ENCODE results near the gene CCNB2.

DNA sequence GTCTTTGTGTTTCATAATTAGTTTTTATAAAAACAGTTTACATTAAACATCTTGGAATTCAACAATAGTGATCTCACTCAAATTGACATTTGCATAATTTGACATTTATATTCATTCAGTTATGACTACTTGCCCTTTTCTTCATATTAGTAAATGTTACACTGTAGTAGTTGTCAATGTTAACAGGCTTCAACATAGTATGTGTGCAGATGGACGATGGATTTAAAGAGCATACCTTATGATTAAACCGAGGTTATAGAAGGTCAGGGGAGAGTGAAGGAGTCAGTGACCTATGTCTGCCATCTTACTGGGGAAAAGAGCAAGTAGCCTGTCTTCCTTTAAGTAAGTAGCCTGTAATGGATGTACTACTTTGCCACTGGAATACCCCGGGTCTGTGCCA, 8.5 kb upstream of the CCNB2 start:
- TF ChIP-seq, protein P1, sequence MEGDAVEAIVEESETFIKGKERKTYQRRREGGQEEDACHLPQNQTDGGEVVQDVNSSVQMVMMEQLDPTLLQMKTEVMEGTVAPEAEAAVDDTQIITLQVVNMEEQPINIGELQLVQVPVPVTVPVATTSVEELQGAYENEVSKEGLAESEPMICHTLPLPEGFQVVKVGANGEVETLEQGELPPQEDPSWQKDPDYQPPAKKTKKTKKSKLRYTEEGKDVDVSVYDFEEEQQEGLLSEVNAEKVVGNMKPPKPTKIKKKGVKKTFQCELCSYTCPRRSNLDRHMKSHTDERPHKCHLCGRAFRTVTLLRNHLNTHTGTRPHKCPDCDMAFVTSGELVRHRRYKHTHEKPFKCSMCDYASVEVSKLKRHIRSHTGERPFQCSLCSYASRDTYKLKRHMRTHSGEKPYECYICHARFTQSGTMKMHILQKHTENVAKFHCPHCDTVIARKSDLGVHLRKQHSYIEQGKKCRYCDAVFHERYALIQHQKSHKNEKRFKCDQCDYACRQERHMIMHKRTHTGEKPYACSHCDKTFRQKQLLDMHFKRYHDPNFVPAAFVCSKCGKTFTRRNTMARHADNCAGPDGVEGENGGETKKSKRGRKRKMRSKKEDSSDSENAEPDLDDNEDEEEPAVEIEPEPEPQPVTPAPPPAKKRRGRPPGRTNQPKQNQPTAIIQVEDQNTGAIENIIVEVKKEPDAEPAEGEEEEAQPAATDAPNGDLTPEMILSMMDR (IDR thresholded peaks at IDR 0.05; ENCODE audit: poor library complexity), result no peak
- no peak for TF ChIP-seq EZH2phosphoT487 (IDR thresholded peaks at IDR 0.05; ENCODE audit: low read depth, severe bottlenecking, unreplicated experiment)
